Measurements from ENCODE around the gene TNFAIP3.
"Not testable (repeated sequence)": the region's sequence is repeated elsewhere in the genome, so short reads cannot be mapped to it uniquely, and the experiment has no call there.

The TNFAIP3 gene

DNA sequence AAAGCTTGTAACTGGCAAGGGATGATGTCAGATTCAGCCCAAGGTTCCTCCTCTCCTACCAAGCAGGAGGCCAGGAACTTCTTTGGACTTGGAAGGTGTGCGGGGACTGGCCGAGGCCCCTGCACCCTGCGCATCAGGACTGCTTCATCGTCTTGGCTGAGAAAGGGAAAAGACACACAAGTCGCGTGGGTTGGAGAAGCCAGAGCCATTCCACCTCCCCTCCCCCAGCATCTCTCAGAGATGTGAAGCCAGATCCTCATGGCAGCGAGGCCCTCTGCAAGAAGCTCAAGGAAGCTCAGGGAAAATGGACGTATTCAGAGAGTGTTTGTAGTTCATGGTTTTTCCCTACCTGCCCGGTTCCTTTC lies 14.4 kb downstream of the TNFAIP3 start:
- TF ChIP-seq, protein P1, sequence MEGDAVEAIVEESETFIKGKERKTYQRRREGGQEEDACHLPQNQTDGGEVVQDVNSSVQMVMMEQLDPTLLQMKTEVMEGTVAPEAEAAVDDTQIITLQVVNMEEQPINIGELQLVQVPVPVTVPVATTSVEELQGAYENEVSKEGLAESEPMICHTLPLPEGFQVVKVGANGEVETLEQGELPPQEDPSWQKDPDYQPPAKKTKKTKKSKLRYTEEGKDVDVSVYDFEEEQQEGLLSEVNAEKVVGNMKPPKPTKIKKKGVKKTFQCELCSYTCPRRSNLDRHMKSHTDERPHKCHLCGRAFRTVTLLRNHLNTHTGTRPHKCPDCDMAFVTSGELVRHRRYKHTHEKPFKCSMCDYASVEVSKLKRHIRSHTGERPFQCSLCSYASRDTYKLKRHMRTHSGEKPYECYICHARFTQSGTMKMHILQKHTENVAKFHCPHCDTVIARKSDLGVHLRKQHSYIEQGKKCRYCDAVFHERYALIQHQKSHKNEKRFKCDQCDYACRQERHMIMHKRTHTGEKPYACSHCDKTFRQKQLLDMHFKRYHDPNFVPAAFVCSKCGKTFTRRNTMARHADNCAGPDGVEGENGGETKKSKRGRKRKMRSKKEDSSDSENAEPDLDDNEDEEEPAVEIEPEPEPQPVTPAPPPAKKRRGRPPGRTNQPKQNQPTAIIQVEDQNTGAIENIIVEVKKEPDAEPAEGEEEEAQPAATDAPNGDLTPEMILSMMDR (IDR thresholded peaks at IDR 0.05; ENCODE audit: insufficient read depth, low read depth, low read length, missing control alignments): no peak
- no peak for DNase-seq (ENCODE audit: low read depth)
- no peak overlapping the region for H3K4me3 ChIP-seq (ENCODE audit: low read length)

DNA sequence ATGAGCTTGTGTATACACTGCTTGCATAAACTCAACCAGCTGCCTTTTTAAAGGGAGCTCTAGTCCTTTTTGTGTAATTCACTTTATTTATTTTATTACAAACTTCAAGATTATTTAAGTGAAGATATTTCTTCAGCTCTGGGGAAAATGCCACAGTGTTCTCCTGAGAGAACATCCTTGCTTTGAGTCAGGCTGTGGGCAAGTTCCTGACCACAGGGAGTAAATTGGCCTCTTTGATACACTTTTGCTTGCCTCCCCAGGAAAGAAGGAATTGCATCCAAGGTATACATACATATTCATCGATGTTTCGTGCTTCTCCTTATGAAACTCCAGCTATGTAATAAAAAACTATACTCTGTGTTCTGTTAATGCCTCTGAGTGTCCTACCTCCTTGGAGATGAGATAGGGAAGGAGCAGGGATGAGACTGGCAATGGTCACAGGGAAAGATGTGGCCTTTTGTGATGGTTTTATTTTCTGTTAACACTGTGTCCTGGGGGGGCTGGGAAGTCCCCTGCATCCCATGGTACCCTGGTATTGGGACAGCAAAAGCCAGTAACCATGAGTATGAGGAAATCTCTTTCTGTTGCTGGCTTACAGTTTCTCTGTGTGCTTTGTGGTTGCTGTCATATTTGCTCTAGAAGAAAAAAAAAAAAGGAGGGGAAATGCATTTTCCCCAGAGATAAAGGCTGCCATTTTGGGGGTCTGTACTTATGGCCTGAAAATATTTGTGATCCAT lies 15.3 kb downstream of the TNFAIP3 start:
- no peak overlapping the region for H3K4me3 ChIP-seq (ENCODE audit: low read length)
- DNase-seq (ENCODE audit: low read depth): no peak
- TF ChIP-seq, protein P1 (IDR thresholded peaks at IDR 0.05; ENCODE audit: insufficient read depth, low read depth, low read length, missing control alignments): no peak

DNA sequence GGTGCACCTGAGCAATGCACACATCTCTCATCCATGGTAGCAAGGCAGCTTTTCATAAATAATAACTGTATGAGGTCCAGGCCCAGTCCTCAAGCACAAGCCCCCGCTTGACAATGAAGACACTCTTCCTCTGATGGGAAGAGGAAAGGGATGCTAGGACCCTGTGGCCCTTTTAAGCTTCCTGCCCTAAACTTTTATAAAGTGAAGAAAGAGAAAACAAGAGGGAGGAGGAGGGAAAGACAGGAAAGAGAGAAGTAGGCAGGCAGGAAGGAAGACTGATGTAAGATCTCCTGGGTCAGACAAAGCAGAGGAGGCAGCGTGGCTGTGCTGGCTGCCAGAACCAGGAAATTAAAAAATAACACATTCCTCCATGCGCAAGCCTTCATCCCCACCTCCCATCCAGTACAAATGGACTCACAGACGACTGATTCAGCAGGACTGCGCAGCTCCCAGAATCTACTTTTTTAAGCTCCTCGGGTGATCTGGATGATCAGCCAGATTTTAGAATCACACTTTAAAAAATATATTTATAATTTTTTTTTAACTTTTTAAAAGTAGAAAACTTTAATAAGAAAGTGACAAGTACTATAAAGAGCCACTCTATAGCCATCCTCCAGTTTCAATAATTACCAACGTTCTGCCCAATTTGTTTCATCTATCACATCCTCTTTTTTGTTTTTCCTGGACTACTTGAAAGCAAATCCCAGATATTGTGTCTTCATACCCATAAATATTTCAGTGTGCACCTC lies 16.5 kb downstream of the TNFAIP3 start:
- DNase-seq (ENCODE audit: low read depth): no peak
- TF ChIP-seq, protein P1 (IDR thresholded peaks at IDR 0.05; ENCODE audit: insufficient read depth, low read depth, low read length, missing control alignments): no peak

DNA sequence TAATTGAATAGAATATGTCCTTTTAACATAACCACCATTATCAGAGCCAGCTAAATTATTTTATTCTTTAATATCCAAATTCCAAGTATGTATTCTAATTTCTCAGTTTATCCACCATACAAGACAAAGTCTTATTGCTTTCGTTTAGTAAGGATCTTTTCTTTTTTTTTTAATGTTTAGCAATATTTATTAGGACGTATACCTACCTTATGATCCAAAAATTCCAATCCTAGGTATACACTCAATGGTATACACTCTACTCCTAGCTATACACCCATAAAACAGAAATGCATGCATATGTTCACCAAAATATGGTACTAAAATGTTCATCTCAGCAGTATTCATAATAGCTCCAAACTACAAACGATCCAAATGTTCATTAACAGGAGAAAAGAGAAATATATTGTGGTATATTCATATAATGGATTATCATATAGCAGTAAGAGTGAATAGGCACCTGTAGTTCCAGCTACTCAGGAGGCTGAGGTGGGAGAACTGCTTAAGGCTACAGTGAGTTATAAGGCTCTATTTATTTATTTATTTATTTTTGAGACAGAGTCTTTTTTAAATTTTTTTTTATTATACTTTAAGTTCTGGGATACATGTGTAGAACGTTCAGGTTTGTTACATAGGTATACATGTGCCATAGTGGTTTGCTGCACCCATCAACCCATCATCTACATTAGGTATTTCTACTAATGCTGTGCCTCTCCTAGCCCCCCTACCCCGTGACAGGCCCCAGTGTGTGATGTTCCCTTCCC lies 17.3 kb downstream of the TNFAIP3 start:
- TF ChIP-seq, protein P1 (IDR thresholded peaks at IDR 0.05; ENCODE audit: insufficient read depth, low read depth, low read length, missing control alignments): no peak
- H3K4me3 ChIP-seq (ENCODE audit: low read length): no peak overlapping the region
- DNase-seq (ENCODE audit: low read depth): no peak

More for the DNA sequence above, 16.5 kb downstream of the TNFAIP3 start:
- H3K4me3 ChIP-seq (ENCODE audit: low read length): no peak overlapping the region

DNA sequence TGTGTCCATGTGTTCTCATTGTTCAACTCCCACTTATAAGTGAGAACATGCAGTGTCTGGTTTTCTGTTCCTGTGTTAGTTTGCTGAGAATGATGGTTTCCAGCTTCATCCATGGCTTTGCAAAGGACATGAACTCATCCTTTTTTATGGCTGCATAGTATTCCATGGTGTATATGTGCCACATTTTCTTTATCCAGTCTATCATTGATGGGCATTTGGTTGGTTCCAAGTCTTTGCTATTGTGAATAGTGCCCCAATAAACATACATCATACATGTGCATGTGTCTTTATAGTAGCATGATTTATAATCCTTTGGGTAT lies 17.8 kb downstream of the TNFAIP3 start:
- not testable (repeated sequence) for DNase-seq (ENCODE audit: low read depth); H3K4me3 ChIP-seq (ENCODE audit: low read length)

DNA sequence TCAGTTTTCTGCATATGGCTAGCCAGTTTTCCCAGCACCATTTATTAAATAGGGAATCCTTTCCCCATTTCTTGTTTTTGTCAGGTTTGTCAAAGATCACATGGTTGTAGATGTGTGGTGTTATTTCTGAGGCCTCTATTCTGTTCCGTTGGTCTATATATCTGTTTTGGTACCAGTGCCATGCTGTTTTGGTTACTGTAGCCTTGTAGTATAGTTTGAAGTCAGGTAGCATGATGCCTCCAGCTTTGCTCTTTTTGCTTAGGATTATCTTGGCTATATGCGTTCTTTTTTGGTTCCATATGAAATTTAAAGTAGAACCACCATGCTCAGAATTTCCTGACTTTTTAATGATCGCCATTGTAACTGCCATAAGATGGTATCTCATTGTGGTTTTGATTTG lies 19.2 kb downstream of the TNFAIP3 start:
- H3K4me3 ChIP-seq (ENCODE audit: low read length): not testable (repeated sequence)

DNA sequence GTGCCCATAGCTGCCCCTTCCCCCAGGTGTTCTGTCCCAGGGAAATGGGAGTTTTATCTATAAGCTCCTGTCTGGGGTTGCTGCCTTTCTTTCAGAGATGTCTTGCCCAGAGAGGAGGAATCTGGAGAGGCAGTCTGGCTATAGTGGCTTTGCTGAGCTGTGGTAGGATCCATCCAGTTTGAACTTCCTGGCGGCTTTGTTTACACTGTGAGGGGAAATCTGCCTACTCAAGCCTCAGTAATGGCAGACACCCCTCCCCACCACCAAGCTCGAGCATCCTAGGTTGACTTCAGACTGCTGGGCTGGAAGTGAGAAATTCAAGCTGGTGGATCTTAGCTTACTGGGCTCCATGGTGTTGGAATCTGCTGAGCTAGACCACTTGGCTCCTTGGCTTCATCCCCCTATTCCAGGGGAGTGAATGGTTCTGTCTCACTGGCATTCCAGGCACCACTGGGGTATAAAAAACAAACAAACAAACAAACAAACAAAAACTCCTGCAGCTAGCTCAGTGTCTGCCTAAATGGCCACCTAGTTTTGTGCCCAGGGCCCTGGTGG lies 24.0 kb downstream of the TNFAIP3 start:
- no peak overlapping the region for H3K4me3 ChIP-seq (ENCODE audit: low read length)
- TF ChIP-seq, protein P1 (IDR thresholded peaks at IDR 0.05; ENCODE audit: insufficient read depth, low read depth, low read length, missing control alignments): no peak
- DNase-seq (ENCODE audit: low read depth): no peak

More for the DNA sequence above, 19.2 kb downstream of the TNFAIP3 start:
- DNase-seq (ENCODE audit: low read depth): not testable (repeated sequence)
